Stomach smooth muscle (tissue), 2 donors: ENCODE data around the gene PARVA.

Experiments used
- H3K27ac ChIP-seq: one replicate; pipeline ENCODE4 v1.7.0; 2013; ENCODE audit warnings: mild to moderate bottlenecking, low read length, inconsistent platforms
- H3K27me3 ChIP-seq, 2 donors: one replicate each; pipeline ENCODE4 v1.7.0; 2013; ENCODE audit warnings: low read length in 2 of 2; ENCODE audit not compliant: insufficient read depth in 2 of 2, control insufficient read depth in 1 of 2
- H3K36me3 ChIP-seq, 2 donors: one replicate each; pipeline ENCODE4 v1.7.0; 2013; ENCODE audit warnings: low read length in 2 of 2; ENCODE audit not compliant: control insufficient read depth in 2 of 2, insufficient read depth in 2 of 2
- H3K4me1 ChIP-seq: one replicate; pipeline ENCODE4 v1.7.0; 2013; ENCODE audit warnings: low read length; ENCODE audit not compliant: control insufficient read depth, insufficient read depth
- H3K4me3 ChIP-seq, 2 donors: one replicate each; pipeline ENCODE4 v1.7.0; 2013; ENCODE audit warnings: low read length in 2 of 2
- H3K9ac ChIP-seq, 2 donors: one replicate each; pipeline ENCODE4 v1.7.0; 2013; ENCODE audit warnings: low read length in 2 of 2, mild to moderate bottlenecking in 1 of 2
- H3K9me3 ChIP-seq, 2 donors: one replicate each; pipeline ENCODE4 v1.7.0; 2013; ENCODE audit warnings: low read length in 2 of 2; ENCODE audit not compliant: control insufficient read depth in 2 of 2
- donor health status: healthy.
- donor health status: Pancreatic carcinoma.

Gene PARVA

DNA sequence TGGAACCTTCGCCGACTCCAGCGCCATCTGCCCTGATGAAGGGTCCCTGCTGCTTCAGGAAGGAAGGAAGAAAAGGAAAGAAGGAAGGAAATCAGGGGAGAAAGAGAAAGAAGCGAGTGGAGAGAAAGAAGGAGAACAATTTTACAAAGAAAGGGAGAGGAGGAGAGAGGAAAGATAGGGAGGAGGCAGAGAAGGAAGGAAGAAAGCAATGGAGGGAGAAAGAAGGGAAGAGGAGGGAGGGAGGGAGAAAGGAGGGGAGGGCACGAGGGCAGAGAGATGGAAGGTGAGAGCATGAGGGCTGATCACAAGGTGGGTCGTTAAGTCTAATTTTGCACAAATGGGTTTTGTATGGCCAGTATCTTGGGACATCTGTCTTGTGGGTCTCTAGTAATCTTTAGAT lies 39.2 kb downstream of the PARVA start:
- no peaks in the 10 kb centered on the region for H3K27me3 ChIP-seq
- H3K9me3 ChIP-seq = no peaks in the 10 kb centered on the region
- peak overlapping the region in 1 of 2 donors; percentile 40 for H3K9ac ChIP-seq
- H3K4me3 ChIP-seq = no peak overlapping the region
- peak overlapping the region; percentile 99 for H3K27ac ChIP-seq
- H3K4me1 ChIP-seq = peaks cover 47% of the 10 kb centered on the region
- H3K36me3 ChIP-seq = no peaks in the 10 kb centered on the region

DNA sequence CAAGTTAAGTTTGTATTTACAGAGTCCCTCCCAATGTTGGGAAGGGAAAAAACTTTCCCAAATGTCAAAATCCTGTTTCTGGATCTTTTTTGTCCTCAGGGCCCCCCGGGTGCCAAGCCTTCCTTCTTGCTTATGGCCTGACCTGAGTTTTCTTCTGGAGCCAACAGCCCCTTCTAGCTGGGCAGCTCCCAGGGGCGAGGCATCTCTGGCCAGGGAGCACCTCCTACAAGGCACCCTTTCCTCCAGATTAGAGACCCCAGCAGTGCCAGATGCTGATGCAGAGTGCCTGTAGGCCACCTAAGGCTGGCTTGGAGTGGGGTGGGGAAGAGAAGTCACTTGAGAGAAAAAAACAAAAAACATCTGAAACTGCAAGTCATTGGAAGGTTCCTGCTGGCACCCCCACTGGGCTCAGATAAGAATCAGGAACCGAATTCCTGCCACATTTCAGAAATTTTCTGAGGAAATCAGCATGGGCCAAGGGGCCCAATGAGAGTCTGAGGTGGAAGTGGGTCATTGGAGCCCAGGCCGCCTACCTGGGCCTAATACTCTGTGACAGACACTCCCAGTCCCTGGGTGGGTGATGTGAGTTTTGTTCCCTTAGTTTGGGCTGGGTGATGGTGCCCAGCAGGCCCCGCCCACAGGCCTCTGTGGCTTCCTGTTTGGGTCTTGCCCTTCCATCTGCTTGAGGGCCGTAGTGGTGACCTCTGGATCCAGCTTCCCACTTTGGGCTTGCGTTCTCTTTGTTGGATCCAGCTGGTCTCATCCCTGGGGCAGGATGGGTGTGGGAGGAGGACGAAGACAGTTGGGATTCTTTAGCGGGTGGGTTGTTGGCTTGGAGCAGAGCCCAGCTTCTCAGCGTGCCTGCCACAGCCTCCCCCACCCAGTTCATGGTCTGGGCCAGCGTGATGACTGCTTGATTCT lies 40.6 kb downstream of the PARVA start:
- H3K27ac ChIP-seq = peak overlapping the region; percentile 83
- H3K27me3 ChIP-seq = no peaks in the 10 kb centered on the region
- H3K36me3 ChIP-seq = no peaks in the 10 kb centered on the region
- peak overlapping the region in 1 of 2 donors; percentile 13 for H3K9ac ChIP-seq
- H3K4me3 ChIP-seq = peak overlapping the region in 1 of 2 donors; percentile 40
- no peaks in the 10 kb centered on the region for H3K9me3 ChIP-seq
- peaks cover 33% of the 10 kb centered on the region for H3K4me1 ChIP-seq

DNA sequence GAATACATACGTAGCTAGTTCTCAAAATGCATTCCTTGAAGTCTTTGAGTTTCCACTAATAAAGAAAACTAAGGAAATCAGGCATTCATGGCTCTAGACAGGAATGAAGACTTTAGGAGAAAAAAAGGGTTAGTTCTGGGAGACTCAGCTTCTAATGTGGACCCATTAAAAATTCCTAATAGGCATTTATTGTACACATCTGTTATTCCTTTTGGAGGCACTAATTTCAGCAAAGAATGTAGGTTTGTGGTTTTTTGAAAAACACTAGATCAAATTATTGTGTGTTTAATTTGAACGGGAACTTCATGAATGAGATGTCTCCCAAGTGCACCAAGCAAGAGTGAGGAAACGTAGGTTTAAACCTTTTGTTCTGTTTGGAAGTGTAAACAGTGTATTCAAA lies 42.7 kb downstream of the PARVA start:
- peak overlapping the region; percentile 1 for H3K27ac ChIP-seq
- no peaks in the 10 kb centered on the region for H3K9me3 ChIP-seq
- no peaks in the 10 kb centered on the region for H3K27me3 ChIP-seq
- no peaks in the 10 kb centered on the region for H3K36me3 ChIP-seq
- no peak overlapping the region for H3K4me3 ChIP-seq
- H3K9ac ChIP-seq = no peak overlapping the region
- peaks cover 14% of the 10 kb centered on the region for H3K4me1 ChIP-seq

DNA sequence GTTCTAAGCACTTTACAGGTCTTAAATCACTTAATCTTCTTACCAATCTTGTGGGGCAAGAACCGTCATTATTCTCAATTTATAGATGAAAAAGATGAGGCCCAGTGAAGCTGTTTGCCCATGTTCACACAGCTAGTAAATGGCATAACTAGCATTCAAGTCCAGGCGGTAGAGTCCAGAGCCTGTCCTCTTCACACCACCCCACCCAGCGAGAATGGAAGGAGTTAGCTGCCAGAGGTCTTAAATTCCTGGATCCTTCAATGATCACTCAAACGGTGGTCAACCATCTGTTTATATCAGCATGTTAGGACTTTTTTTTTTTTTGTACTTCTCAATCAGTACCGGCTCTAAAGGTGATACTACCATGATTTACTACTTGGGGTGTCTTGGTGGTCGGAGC lies 43.3 kb downstream of the PARVA start:
- H3K9me3 ChIP-seq = no peaks in the 10 kb centered on the region
- no peak overlapping the region for H3K9ac ChIP-seq
- no peaks in the 10 kb centered on the region for H3K36me3 ChIP-seq
- H3K27ac ChIP-seq = peak overlapping the region; percentile 1
- no peak overlapping the region for H3K4me3 ChIP-seq
- no peaks in the 10 kb centered on the region for H3K27me3 ChIP-seq
- H3K4me1 ChIP-seq = peaks cover 17% of the 10 kb centered on the region

DNA sequence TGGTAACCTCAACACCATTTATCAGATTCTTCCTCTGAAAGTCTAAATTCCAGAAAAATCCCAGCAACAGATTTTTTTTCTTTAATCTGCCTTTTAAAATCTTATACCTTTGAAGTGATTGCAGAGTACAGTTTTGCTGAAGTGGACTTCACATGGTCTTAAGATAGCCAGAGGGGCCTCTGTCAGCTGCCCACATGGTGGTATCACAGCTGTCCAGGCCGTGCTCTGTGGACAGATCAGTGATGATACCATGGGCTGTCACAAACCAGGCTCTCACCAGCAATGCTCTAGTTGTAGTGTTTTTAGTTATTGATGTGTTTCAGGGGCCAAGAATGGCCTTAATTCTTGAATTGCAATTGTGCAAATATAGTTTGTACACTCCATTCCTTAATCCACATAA lies 44.0 kb downstream of the PARVA start:
- Histone ChIP-seq H3K27me3 (no peaks in the 10 kb centered on the region), H3K9ac (no peak overlapping the region), H3K9me3 (no peaks in the 10 kb centered on the region), H3K4me1 (peaks cover 19% of the 10 kb centered on the region), H3K27ac (peak overlapping the region; percentile 1), H3K4me3 (no peak overlapping the region), H3K36me3 (no peaks in the 10 kb centered on the region)

DNA sequence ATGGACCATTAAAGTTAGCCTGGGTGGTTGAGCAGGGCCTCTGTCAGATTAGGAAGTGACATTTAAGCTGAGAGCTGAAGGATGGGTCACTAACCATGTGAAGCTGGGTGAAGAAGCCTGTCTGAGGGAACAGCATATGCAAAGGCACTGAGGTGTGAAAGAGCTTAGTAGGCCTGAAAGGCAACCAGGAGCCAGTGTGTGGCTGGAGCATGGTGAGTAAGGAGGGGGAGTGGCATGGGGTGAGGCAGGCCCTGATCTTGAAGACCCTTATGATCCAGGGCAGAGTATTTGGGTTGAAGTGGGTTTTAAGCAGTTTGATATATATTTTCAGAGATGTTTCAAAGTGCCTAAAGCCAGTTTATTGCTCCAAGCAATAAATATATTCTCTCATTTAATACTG lies 48.8 kb downstream of the PARVA start:
- Histone ChIP-seq H3K36me3 (no peaks in the 10 kb centered on the region), H3K27ac (peak overlapping the region; percentile 100), H3K27me3 (no peaks in the 10 kb centered on the region), H3K9me3 (no peaks in the 10 kb centered on the region), H3K4me3 (no peak overlapping the region), H3K9ac (no peak overlapping the region), H3K4me1 (peaks cover 33% of the 10 kb centered on the region)

DNA sequence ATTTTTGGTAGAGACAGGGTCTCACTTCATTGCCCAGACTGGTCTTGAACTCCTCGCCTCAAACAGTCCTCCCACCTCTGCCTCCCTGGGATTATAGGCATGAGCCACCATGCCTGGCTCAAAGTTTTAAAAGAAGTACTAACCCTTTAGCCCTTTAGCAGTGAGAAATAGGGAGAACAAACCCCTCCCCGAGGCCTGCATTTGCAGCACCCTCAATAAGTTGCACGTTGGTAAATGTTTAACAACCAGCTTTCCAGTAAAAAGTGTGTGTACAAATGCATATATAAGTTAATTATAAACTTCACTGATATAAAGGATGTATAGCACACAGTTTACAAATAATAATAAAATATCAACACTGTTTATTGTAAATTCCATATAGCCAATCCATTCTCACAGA lies 51.8 kb downstream of the PARVA start:
- no peaks in the 10 kb centered on the region for H3K36me3 ChIP-seq
- H3K27ac ChIP-seq = peak overlapping the region; percentile 100
- H3K9ac ChIP-seq = no peak overlapping the region
- H3K4me1 ChIP-seq = peaks cover 63% of the 10 kb centered on the region
- H3K9me3 ChIP-seq = no peaks in the 10 kb centered on the region
- no peaks in the 10 kb centered on the region for H3K27me3 ChIP-seq
- H3K4me3 ChIP-seq = no peak overlapping the region

DNA sequence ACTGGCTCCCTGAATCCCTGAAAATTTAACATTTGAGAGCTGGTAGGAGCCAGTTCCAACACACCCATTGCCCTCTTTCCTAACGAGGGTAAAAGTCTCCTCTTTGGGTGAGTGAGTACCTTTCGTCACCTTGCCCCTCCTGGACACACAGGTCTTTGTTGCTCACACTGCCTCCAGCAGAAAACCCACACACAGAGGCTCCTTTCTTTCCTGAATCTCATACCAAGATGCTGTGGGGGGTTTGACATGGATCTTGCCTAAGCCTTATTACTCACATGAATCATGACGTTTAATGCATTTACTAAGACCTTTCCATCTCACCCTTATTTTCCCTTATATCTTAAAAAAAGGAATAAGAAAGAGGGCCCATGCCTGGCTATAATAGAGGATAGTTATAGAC lies 53.0 kb downstream of the PARVA start:
- peak overlapping the region in 1 of 2 donors; percentile 29 for H3K4me3 ChIP-seq
- no peaks in the 10 kb centered on the region for H3K36me3 ChIP-seq
- H3K9me3 ChIP-seq = no peaks in the 10 kb centered on the region
- H3K4me1 ChIP-seq = peaks cover 72% of the 10 kb centered on the region
- H3K9ac ChIP-seq = peak overlapping the region; percentile 7 to 37
- no peaks in the 10 kb centered on the region for H3K27me3 ChIP-seq
- H3K27ac ChIP-seq = peak overlapping the region; percentile 100

DNA sequence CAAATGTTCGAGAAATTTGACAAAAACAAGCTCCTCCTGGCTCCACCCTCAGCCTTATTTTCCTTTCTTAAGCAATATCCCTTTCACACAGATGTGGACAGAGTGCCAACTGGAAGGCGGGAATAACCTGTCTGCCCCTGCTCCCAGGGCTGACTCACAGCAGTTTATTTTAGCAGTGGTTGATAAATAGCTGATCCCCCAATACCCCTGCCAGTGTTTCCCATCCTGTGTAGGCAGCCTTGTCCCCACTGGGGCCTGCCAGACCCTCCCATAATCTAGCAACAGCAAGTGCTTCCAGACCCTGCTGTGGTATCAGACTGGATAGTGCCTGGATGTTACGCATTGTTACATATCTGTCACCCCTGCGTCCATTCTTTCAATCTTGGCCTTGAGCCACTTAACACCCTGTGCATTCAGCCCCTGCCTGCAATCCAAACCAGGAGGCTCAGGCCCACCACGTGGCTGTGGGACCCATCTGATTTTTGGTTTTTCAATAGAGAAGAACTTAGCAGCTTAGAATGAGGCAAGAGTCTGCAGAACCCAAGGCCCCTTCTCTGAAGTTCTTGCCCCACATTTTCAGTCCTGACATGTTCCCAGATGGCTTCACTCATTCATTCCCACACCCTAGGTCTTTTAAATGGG lies 53.7 kb downstream of the PARVA start:
- H3K27ac ChIP-seq = peak overlapping the region; percentile 100
- H3K4me1 ChIP-seq = peaks cover 75% of the 10 kb centered on the region
- H3K36me3 ChIP-seq = no peaks in the 10 kb centered on the region
- no peaks in the 10 kb centered on the region for H3K27me3 ChIP-seq
- H3K4me3 ChIP-seq = peak overlapping the region in 1 of 2 donors; percentile 47
- peak overlapping the region; percentile 7 to 37 for H3K9ac ChIP-seq
- H3K9me3 ChIP-seq = no peaks in the 10 kb centered on the region

DNA sequence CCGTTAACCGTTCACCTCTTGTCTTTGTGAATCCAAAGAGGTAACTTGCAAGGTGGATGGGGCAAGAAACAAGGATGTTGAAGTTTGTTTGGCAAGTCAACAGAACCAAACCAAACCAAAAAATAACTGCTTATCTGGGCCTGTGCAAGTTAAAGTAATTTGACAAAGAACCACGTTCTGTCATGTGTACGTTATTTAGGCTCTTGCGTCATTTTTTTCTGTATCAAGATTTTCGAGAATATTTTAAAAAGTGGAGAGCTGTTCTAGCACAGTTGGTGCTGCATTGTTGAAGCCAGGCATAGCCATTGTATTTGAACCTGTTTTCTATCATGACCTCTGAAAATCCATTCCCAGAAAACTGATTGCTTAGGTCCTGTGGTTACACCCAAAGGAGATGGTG lies 55.1 kb downstream of the PARVA start:
- Histone ChIP-seq H3K4me3 (no peak overlapping the region), H3K27ac (peak overlapping the region; percentile 100), H3K36me3 (no peaks in the 10 kb centered on the region), H3K4me1 (peaks cover 75% of the 10 kb centered on the region), H3K9ac (peak overlapping the region; percentile 65 to 90), H3K27me3 (no peaks in the 10 kb centered on the region), H3K9me3 (no peaks in the 10 kb centered on the region)

DNA sequence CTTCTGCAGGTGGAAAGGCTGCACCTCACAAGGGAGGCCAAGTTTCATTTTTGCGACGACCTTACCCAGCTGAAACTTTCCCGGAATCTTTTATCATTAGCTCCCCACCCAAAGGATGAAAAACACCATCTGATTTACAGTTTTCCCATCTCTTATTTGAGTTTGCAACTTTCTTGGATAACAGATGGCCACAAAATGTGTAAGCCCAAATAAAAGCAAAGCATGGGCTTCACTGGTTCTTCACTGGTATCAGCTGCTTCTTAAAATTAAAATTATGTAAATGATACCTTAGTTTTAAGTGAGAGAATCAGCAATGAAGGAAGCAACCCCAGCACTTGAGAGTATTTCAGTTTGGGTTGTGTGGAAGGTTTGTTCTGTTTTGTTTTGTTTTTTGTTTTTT lies 55.8 kb downstream of the PARVA start:
- no peaks in the 10 kb centered on the region for H3K9me3 ChIP-seq
- H3K4me3 ChIP-seq = peak overlapping the region in 1 of 2 donors; percentile 58
- peak overlapping the region; percentile 100 for H3K27ac ChIP-seq
- no peaks in the 10 kb centered on the region for H3K36me3 ChIP-seq
- no peaks in the 10 kb centered on the region for H3K27me3 ChIP-seq
- H3K4me1 ChIP-seq = peaks cover 72% of the 10 kb centered on the region
- peak overlapping the region; percentile 65 to 90 for H3K9ac ChIP-seq
